Vagina (tissue), 2 donors: ENCODE measurements around the gene PRKG2.

Source experiments
- POLR2A ChIP-seq, 2 donors: fragments of 450-650 bp; IDR thresholded peaks; one replicate each; pipeline ENCODE4 v1.6.1; 2017; ENCODE audit warnings: antibody characterized with exemption in 2 of 2, mild to moderate bottlenecking in 2 of 2, moderate library complexity in 2 of 2
- POLR2AphosphoS5 ChIP-seq, 2 donors: sonication (generic); formaldehyde crosslinking; IDR thresholded peaks; one replicate each; pipeline ENCODE4 v1.9.0; 2017; ENCODE audit warnings: antibody characterized with exemption in 2 of 2, mild to moderate bottlenecking in 2 of 2, low read depth in 1 of 2; ENCODE audit not compliant: insufficient read depth in 1 of 2
- TF ChIP-seq, protein P1 (sequence below), 3 experiments: fragments of 450-650 bp in 2 of 3; fragments of 200-600 bp in 1 of 3; sonication (generic) in 1 of 3; IDR thresholded peaks; one replicate each; pipeline ENCODE4 v1.5.1; 2017 to 2019; ENCODE audit warnings: antibody characterized with exemption in 3 of 3, mild to moderate bottlenecking in 2 of 3, moderate library complexity in 2 of 3

DNA sequence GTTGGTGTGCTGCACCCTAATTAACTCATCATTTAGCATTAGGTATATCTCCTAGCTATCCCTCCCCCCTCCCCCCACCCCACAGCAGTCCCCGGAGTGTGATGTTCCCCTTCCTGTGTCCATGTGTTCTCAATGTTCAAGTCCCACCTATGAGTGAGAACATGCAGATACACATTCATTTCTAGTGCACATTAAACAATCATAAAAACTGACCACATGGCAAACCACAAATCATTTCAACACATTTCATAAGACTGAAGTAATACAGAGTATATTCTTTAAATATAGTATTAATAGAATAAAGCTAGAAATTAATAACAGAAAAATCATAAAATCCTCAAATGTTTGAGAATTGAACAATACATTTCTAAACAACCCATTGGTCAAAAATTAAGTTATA lies 34.1 kb downstream of the PRKG2 start:
- TF ChIP-seq, protein P1, sequence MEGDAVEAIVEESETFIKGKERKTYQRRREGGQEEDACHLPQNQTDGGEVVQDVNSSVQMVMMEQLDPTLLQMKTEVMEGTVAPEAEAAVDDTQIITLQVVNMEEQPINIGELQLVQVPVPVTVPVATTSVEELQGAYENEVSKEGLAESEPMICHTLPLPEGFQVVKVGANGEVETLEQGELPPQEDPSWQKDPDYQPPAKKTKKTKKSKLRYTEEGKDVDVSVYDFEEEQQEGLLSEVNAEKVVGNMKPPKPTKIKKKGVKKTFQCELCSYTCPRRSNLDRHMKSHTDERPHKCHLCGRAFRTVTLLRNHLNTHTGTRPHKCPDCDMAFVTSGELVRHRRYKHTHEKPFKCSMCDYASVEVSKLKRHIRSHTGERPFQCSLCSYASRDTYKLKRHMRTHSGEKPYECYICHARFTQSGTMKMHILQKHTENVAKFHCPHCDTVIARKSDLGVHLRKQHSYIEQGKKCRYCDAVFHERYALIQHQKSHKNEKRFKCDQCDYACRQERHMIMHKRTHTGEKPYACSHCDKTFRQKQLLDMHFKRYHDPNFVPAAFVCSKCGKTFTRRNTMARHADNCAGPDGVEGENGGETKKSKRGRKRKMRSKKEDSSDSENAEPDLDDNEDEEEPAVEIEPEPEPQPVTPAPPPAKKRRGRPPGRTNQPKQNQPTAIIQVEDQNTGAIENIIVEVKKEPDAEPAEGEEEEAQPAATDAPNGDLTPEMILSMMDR (IDR thresholded peaks at IDR 0.05) = no peak
- TF ChIP-seq POLR2AphosphoS5 (IDR thresholded peaks at IDR 0.05; ENCODE audit: insufficient read depth in 1 of 2, low read depth in 1 of 2) (no peak), POLR2A (IDR thresholded peaks at IDR 0.05) (no peak)
